NCI-H187 (cell line): ENCODE data around the gene PIMREG.
"Not testable (repeated sequence)": the region's sequence is repeated elsewhere in the genome, so short reads cannot be mapped to it uniquely, and the experiment has no call there.

ENCODE experiments used
- DNase-seq, 2 experiments: peaks; one replicate each; lab custom pipeline; 2025; lab: John Stamatoyannopoulos, UW

PIMREG gene

GRCh38 chr17:6478486-6478885 lies 34.2 kb downstream of the PIMREG start:
- no peak for DNase-seq

- DNase-seq, result no peak
Observed at GRCh38 chr17:6479622-6480302, 35.5 kb downstream of the PIMREG start.

- DNase-seq, result no peak
Observed at GRCh38 chr17:6480303-6480675, 36.0 kb downstream of the PIMREG start.

- no peak for DNase-seq
Observed at GRCh38 chr17:6482105-6482455, 37.8 kb downstream of the PIMREG start.

- DNase-seq, result not testable (repeated sequence)
Observed at GRCh38 chr17:6482796-6483195, 38.5 kb downstream of the PIMREG start.

GRCh38 chr17:6483507-6483906 lies 39.3 kb downstream of the PIMREG start:
- DNase-seq, result no peak

GRCh38 chr17:6485646-6486412 lies 41.6 kb downstream of the PIMREG start:
- DNase-seq, result no peak

GRCh38 chr17:6487251-6488007 lies 43.2 kb downstream of the PIMREG start:
- DNase-seq, result no peak

- DNase-seq, result no peak
Observed at GRCh38 chr17:6488008-6488539, 43.8 kb downstream of the PIMREG start.

GRCh38 chr17:6489016-6489550 lies 44.8 kb downstream of the PIMREG start:
- DNase-seq, result no peak

- no peak for DNase-seq
Observed at GRCh38 chr17:6491071-6491700, 46.9 kb downstream of the PIMREG start.

- no peak for DNase-seq
Observed at GRCh38 chr17:6492892-6493674, 48.8 kb downstream of the PIMREG start.

GRCh38 chr17:6494239-6494941 lies 50.1 kb downstream of the PIMREG start:
- DNase-seq, result no peak

GRCh38 chr17:6495450-6496115 lies 51.3 kb downstream of the PIMREG start:
- no peak for DNase-seq

- DNase-seq, result no peak
Observed at GRCh38 chr17:6496116-6496481, 51.8 kb downstream of the PIMREG start.

- DNase-seq, result no peak
Observed at GRCh38 chr17:6496640-6497441, 52.6 kb downstream of the PIMREG start.

- DNase-seq, result no peak
Observed at GRCh38 chr17:6497496-6498221, 53.4 kb downstream of the PIMREG start.

- DNase-seq, result no peak
Observed at GRCh38 chr17:6498356-6498755, 54.1 kb downstream of the PIMREG start.
